HG02642 (cell line): ENCODE measurements around the gene TRIM52.
"Not testable (repeated sequence)": the region's sequence is repeated elsewhere in the genome, so short reads cannot be mapped to it uniquely, and the experiment has no call there.

Experiments
- ATAC-seq: cut with Tn5 transposase; IDR thresholded peaks from one replicate; pipeline ENCODE4 v1.9.1; 2021; ENCODE audit warnings: mild to moderate bottlenecking; ENCODE audit not compliant: unreplicated experiment, poor library complexity

Gene TRIM52

DNA sequence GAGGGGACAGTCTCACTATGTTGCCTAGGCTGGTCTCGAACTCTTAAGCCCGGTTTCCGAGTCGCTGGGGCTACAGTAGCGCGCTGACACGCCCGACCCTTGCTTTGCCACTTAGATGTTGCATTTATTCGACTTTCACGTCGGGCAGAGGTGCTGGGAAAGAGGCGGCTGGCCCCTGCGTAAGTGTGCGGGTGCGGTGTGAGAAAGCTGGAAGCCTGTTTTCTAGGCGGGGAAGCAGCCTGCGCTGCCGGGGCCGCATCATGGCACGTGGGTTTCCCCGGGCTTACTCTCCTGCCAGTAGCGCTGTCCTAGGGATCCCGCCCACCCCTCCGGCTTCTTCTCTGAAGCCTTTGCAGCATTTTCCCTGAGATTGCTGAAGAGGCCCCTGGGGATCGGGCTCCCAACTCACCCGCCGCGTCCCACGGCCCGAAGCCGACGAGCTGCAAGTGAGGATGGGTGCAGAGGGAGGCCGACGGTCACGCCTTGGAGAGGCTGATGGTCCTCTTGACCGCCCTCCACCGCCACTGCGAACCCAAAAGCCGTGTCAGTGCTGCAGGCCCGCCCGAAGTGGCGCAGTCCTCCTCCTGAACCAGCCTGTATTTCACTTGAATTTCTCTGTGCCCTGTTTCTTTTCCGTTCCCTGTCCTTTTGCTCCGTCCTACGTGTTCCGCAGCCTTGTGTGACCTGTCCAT, 43.7 kb downstream of the TRIM52 start:
- peak; percentile 22 for ATAC-seq

DNA sequence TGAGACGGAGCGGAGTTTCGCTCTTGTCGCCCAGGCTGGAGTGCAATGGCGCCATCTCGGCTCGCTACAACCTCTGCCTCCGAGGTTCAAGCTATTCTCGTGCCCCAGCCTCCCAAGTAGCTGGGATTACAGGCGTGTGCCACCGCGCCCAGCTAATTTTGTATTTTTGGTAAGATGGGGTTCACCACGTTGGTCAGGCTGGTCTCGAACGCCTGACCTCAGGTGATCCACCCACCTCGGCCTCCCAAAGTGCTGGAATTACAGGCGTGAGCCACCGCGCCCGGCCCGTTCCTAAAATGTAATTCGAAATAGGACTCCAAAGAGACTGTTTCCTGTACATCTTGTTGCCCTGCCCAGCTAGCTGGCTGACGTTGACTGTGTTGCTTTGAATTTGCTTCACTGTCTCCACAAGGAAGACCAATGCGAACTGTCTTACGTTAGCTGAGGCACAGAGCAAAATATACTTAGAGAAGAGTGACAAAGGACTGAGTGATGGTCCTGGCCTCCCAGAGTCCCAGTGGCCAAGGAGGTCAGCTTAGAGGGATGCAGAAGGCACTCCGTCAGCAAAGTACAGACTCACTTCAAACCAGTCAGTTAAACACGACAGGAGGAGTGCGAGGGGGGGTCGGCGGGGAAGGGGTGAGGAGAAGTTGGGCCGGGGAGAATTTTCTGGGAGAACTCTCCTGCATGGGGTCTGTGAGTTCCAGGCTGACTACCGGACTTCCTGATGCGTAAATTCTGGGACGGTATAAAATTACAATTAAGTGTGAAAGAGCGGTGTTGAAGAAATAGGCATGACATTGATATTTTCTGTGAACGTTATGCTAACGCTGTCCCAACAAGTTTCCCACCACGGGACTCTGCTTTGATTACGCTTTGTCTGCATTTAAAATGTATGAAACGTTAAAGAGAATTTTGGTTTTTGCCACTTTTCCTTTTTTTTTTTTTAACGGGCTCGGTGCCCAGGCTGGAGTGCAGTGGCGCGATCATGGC, 44.6 kb downstream of the TRIM52 start:
- no peak for ATAC-seq

DNA sequence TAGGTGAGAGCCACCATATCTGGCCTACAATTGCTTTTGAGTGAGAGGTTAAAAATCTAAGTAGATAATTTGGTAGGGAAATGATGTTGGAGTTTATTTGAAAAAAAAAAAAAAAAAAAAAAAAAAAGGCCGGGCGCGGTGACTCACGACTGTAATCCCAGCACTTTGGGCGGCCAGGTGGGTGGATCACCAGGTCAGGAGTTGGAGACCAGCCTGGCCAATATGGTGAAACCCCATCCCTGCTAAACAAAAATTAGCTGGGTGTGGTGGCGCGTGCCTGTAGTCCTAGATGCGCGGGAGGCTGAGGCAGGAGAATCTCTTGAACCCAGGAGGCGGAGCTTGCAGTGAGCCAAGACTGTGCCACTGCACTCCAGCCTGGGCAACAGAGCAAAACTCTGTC, 46.7 kb downstream of the TRIM52 start:
- not testable (repeated sequence) for ATAC-seq

DNA sequence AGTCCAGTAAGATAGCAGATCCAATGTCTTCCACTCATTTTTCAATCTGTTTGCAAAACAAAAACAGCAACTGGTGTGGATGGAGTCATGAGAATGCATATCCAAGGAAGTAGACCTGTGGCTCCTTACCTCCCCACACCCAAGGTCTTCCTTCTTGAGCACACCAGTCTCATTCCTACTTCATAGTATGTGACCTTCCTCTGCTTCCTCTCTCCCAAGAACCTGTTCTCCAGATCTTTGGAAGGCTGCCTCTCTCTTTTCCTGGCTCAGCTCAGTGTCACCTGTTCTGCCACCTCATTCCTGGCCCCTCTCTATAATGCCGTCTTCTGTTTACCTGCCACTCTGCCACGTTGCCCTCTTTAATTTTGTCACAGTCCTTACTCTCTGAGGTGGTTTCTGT, 48.0 kb downstream of the TRIM52 start:
- no peak for ATAC-seq

DNA sequence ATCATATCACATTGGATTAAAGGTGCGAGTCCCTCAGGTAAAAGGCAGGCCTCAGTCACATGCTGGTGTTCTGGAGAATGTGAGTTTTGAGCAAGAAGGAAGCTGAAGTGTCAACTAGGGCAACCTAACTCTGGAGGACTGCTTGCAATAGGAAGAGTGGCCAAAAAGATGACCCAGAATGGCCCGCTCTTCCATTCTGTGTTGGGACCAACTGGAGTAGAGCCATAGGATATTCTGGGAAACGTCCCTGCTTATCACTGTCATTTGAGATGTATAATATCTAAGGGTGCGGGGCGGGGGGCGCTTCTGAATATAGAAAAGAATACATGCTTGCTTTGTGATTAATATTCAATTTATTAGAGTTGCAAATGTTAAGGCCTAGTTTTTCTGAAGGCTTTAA, 48.9 kb downstream of the TRIM52 start:
- no peak for ATAC-seq

DNA sequence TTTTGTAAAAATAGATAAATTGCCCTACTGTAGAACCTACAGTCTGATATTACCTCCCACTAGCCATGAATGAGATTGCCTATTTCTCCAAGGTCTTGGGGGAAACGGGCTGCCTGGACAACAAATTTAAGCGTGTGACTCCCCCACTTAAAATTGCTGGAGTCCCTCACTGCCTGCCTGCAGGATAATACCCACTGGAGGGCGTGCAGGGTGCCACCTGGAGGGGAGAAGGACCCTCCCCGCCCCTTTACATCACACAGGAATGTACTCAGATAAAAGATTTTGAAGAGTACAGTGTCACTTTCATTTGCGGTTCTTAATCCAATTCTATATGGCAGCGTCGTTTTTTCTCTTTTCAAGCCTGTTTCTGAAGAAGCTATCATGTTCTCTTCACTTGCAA, 49.7 kb downstream of the TRIM52 start:
- no peak for ATAC-seq

DNA sequence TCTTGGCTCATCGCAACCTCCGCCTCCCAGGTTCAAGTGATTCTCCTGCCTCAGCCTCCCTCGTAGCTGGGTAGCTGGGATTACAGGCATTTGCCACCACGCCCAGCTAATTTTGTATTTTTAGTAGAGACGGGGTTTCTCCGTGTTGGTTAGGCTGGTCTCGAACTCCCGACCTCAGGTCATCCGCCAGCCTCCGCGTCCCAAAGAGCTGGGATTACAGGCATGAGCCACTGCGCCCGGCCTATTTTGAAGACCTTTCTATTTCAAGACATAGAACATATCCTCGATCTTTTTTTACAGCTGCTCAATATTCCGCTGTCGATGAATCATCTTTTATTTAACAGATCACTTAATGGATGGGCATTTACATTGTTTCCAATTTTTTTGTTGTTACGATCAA, 50.2 kb downstream of the TRIM52 start:
- not testable (repeated sequence) for ATAC-seq

DNA sequence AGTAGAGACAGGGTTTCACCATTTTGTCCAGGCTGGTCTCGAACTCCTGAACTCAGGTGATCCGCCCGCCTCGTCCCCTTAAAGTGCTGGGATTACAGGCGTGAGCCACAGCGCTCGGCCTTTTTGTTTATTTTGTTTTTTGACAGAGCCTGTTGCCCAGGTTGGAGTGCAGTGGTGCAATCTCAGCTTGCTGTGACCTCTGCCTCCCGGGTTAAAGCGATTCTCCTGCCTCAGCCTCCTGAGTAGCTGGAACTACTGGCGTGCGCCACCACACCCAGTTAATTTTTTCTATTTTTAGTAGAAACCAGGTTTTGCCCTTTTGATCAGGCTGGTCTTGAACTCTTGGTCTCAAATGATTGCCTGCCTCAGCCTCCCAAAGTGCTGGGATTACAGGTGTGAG, 50.8 kb downstream of the TRIM52 start:
- not testable (repeated sequence) for ATAC-seq

DNA sequence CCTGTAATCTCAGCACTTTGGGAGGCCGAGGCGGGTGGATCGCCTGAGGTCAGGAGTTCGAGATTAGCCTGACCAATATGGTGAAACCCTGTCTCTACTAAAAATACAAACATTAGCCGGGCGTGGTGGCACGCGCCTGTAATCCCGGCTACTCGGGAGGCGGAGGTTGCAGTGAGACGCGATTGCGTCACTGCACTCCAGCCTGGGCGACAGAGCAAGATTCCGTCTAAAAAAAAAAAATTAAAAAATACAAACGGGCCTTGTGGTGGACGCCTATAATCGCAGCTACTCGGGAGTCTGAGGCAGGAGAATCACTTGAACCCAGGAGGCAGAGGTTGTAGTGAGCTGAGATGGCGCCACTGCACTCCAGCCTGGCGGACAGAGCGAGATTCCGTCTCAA, 51.9 kb downstream of the TRIM52 start:
- ATAC-seq, result not testable (repeated sequence)

DNA sequence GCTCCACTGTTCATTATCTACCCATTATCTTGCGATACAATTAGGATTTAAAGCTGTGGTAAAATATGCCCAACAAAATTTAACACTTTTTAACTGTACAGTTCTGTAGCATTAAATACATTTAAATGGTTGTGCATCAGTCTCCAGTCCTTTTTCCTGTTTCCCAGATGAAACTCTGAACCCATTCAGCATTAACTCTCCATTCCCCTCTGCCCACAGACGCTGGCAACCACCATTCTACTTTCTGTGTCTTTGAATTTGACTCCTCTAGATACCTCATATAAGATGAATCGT, 53.0 kb downstream of the TRIM52 start:
- no peak for ATAC-seq

DNA sequence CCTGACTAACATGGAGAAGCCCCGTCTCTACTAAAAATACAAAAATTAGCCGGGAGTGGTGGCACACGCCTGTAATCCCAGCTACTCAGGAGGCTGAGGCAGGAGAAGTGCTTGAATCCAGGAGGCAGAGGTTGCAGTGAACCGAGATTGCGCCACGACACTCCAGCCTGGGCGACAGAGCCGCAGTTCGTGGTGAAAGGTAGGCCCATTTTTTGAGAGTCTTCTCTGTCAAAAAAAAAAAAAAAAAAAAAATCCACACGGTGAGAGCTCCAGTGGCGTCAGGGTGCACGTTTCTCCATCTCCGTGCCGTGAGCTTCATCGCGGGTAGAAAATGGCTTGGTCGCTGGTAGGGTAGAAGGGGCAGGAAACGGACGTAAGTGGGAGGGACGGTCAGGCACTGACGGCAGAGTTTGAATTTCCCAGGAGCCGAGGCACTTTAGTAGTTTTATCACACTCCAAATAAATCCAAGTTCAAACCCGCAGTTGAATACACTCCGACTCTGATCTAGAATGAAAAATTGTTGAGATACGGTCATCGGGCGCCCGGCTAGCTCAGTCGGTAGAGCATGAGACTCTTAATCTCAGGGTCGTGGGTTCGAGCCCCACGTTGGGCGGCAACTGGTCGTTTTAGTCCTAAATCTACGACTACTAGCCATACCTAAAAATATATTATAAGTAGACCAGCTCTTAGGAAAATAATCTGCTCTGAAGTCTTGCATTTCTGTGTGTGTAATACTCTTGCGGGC, 53.6 kb downstream of the TRIM52 start:
- peak; percentile 42 for ATAC-seq

DNA sequence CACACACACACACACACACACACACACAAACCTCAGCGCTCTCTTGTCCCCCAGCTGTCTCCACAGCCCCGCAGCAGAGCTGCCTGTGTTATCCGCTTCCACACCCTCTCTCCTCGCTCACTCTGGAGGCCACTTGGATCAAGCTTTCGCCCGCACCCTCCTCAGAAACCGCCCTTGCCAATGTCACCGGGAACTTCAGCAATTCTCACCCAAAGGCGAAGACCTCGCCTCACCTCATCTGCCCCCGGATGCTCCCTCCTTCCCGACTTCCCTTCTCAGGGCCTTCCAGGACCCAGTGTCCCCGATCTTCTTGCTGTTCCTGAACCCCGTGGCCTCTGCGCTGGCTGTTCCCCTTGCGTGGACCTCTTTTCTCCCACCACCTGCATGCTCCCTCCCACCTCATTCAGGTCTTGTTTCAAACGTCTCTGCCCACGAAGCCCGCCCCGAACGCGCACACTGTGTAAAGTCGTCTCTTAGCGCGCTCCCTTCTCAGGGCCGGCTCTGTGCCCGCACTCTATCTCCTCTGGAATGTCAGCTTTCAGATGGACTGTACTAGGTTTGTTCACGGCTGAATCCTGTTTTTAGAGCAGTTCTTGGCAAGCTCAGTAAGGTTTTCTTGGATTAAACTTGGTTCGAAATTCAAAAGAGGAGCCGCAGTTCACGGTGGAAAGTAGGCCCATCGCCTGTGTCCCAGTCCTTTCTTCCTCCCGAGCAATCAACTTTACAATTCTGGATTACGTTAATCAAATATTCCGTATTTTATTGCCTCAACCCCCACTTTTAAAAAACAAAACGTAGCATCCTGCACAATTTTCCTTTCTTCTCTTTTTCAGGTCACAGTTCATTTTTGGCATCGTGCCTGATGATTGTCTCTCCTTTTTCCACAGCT, 54.9 kb downstream of the TRIM52 start:
- ATAC-seq, result no peak
